Right cardiac atrium (tissue), 5 donors: ENCODE results near the gene CDH20. TPM values are rescaled to one million over a fixed set of nuclear protein-coding genes. Genes with fewer than 3 reads are reported as not detected.
"Not testable (repeated sequence)": the region's sequence is repeated elsewhere in the genome, so short reads cannot be mapped to it uniquely, and the experiment has no call there.

Source experiments
- ATAC-seq, 2 donors: fragments of 200-7000 bp; cut with Tn5 transposase; one replicate each; pipeline versions ENCODE4 v1.8.0 to v1.9.1; 2020; ENCODE audit warnings: moderate library complexity in 2 of 2, mild to moderate bottlenecking in 1 of 2
- DNase-seq, 3 donors: peaks; one replicate each; pipeline ENCODE4 v3.0.0-alpha.2; 2020
- H3K27ac ChIP-seq: one replicate; pipeline ENCODE4 v1.5.1; 2013; ENCODE audit warnings: mild to moderate bottlenecking, low read length, control low read depth, moderate library complexity
- H3K27me3 ChIP-seq: one replicate; pipeline ENCODE4 v1.6.1; 2013; ENCODE audit not compliant: control insufficient read depth, insufficient read depth
- H3K4me1 ChIP-seq: one replicate; pipeline ENCODE4 v1.6.1; 2013; ENCODE audit warnings: low read length; ENCODE audit not compliant: control insufficient read depth, insufficient read depth
- H3K4me3 ChIP-seq: one replicate; pipeline ENCODE4 v1.5.1; 2013; ENCODE audit warnings: low read length, control low read depth
- H3K9me3 ChIP-seq: one replicate; pipeline ENCODE4 v1.6.1; 2013; ENCODE audit warnings: low read length; ENCODE audit not compliant: control insufficient read depth
- WGBS: extraction: QIAGEN DNeasy Blood & Tissue Kit; methylation state at CpG from one replicate; pipeline ENCODE4 v1.1.7; 2013; 5-methylcytosine and 5-hydroxymethylcytosine counted together
- intact Hi-C, 4 donors: fragments of 100-400 bp; cut with DNase I; formaldehyde crosslinking; loops; one replicate each; pipeline versions ENCODE4 v1.11.0 to v1.14.0; 2022 to 2023
- polyA plus RNA-seq: library from polyadenylated mRNA; stranded (reverse); fragments of 200-250 nt; gene quantifications from one replicate; pipeline ENCODE4 v1.2.3, GENCODE V29; 2013
- total RNA-seq, 4 donors: library from RNA; stranded (reverse); fragmentation: NEBNext Ultra II Directional; extraction: Animal tissue kit (Norgen Biotek cat#: 25700); gene quantifications; one replicate each; pipeline ENCODE4 v1.2.1, GENCODE V29; 2021
- donor health status: healthy with polysubstance abuse.
- donor health status: DM: no; HTN: yes; CAD: no.
- donor health status: DM: no; HTN: no; CAD: no.
- donor health status: DM: no; HTN: yes; CAD: no; lungs with severe emphysema.
- donor health status: DM: yes; HTN: yes; CAD: no.

The CDH20 gene
- total and polyA plus RNA-seq, 5 donors = 0.05 to 0.23 (median 0.11) TPM; not detected in 2

DNA sequence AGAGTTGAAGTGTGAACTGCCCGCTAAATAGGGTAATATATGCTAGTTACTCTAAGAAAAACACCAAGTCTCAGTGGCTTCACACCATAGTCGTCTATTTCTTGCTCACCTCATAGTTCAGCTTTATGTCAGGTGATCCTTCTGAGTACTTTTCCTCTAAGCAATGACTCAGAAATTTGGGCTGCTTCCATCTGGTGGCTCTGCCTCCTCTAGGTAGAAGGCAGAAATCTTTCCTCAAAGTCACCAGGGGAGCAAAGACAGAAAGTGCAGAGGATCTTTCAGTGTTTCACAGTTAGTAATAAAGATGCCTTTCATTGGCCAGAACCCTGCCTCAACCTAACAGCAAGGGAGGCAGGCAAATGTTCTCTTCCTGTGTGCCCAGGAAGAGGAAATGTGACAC lies 17.3 kb downstream of the CDH20 start:
- DNase-seq (no peak), ATAC-seq (no peak)
- intact Hi-C loops = no loop called here
- no peaks in the 10 kb centered on the region for H3K9me3 ChIP-seq
- H3K27me3 ChIP-seq = no peaks in the 10 kb centered on the region
- H3K27ac ChIP-seq = no peak overlapping the region
- H3K4me1 ChIP-seq = no peaks in the 10 kb centered on the region
- WGBS = 82% methylated on average over 2 of the region's 2 CpGs
- H3K4me3 ChIP-seq = no peak overlapping the region

DNA sequence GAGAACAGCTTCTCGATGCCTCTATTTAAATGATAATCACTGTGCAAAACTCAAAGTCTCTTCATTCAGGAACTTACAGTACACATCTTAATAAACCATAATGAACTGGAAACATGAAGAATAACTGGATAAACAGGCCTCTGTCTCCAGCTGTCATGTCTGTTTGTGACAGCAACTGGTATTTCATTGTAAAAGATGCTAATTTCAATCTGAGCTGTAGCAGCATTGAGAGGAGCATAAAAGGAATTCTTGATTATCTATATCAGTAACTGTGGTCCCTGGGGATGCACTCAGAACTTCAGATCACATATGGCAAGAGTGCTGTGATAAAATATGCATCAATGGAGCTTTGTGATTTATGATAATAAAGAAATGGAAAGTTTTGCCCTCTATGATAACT lies 18.8 kb downstream of the CDH20 start:
- WGBS = 74% methylated on average over 1 of the region's 1 CpG
- Histone ChIP-seq H3K27ac (no peak overlapping the region), H3K4me1 (no peaks in the 10 kb centered on the region), H3K9me3 (no peaks in the 10 kb centered on the region), H3K27me3 (no peaks in the 10 kb centered on the region), H3K4me3 (no peak overlapping the region)
- no peak for DNase-seq
- intact Hi-C loops = no loop called here
- ATAC-seq = no peak

- no peak overlapping the region for H3K4me3 ChIP-seq
- no peak for ATAC-seq
- no peaks in the 10 kb centered on the region for H3K27me3 ChIP-seq
- intact Hi-C loops = no loop called here
- no peak overlapping the region for H3K27ac ChIP-seq
- DNase-seq = no peak
- no peaks in the 10 kb centered on the region for H3K4me1 ChIP-seq
- no peaks in the 10 kb centered on the region for H3K9me3 ChIP-seq
Observed at GRCh38 chr18:61352611-61353010, 19.4 kb downstream of the CDH20 start.

GRCh38 chr18:61360404-61361383 lies 27.5 kb downstream of the CDH20 start:
- 69% methylated on average over 7 of the region's 7 CpGs for WGBS
- intact Hi-C loops = no loop called here
- ATAC-seq (no peak), DNase-seq (no peak)
- Histone ChIP-seq H3K27ac (no peak overlapping the region), H3K27me3 (no peaks in the 10 kb centered on the region), H3K9me3 (no peaks in the 10 kb centered on the region), H3K4me3 (no peak overlapping the region), H3K4me1 (no peaks in the 10 kb centered on the region)

DNA sequence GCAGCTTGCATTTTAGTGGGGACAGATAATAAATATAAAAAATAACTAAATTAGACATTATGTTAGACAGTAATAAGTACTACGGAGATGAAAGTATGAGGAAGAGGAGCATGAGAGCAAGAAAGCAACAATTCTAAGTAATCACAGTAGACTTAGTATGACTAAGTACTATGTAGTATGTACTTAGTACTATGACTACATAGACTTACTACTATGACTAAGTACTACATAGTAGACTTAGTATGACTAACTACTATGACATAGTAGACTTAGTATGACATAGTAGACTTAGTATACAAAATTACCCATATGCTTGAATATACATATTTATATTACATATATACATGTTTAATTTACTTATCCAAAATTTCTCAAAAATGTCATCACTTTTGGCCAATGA lies 29.3 kb downstream of the CDH20 start:
- H3K4me1 ChIP-seq = no peaks in the 10 kb centered on the region
- H3K4me3 ChIP-seq = no peak overlapping the region
- intact Hi-C loops = no loop called here
- H3K9me3 ChIP-seq = no peaks in the 10 kb centered on the region
- no peak for DNase-seq
- no peak for ATAC-seq
- WGBS = 88% methylated on average over 1 of the region's 1 CpG
- H3K27me3 ChIP-seq = no peaks in the 10 kb centered on the region
- H3K27ac ChIP-seq = no peak overlapping the region

DNA sequence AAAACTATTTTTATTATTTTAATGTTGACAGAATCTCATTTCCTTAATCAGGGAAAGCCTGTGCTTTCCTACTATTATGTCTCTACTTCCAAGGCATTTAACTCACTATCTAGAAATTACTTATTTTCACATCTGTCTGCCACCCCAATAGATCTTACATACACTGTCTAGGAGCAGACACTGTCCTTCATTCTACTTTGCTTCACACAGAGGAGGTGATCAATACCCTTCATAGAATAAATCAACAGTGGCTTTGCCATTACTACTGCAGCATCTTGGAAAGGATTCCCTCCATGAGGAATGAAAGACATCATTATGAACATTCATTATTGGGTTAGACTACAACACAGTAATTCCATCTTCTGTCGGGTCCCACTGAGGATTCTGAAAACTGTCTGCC lies 31.7 kb downstream of the CDH20 start:
- Histone ChIP-seq H3K4me1 (no peaks in the 10 kb centered on the region), H3K27me3 (no peaks in the 10 kb centered on the region), H3K9me3 (no peaks in the 10 kb centered on the region), H3K4me3 (no peak overlapping the region), H3K27ac (no peak overlapping the region)
- WGBS = 84% methylated on average over 1 of the region's 1 CpG
- ATAC-seq = no peak
- DNase-seq = no peak
- intact Hi-C loops = no loop called here

GRCh38 chr18:61368001-61368400 lies 34.8 kb downstream of the CDH20 start:
- DNase-seq (no peak), ATAC-seq (no peak)
- 80% methylated on average over 2 of the region's 2 CpGs for WGBS
- Histone ChIP-seq H3K4me1 (no peaks in the 10 kb centered on the region), H3K4me3 (no peak overlapping the region), H3K27me3 (no peaks in the 10 kb centered on the region), H3K27ac (no peak overlapping the region), H3K9me3 (no peaks in the 10 kb centered on the region)
- intact Hi-C loops = no loop called here

- H3K27ac ChIP-seq, H3K4me3 ChIP-seq, H3K4me1 ChIP-seq, DNase-seq, intact Hi-C loops, H3K27me3 ChIP-seq, H3K9me3 ChIP-seq, ATAC-seq: not testable (repeated sequence)
- WGBS = 59% methylated on average over 4 of the region's 4 CpGs
Observed at GRCh38 chr18:61369671-61370070, 36.4 kb downstream of the CDH20 start.

DNA sequence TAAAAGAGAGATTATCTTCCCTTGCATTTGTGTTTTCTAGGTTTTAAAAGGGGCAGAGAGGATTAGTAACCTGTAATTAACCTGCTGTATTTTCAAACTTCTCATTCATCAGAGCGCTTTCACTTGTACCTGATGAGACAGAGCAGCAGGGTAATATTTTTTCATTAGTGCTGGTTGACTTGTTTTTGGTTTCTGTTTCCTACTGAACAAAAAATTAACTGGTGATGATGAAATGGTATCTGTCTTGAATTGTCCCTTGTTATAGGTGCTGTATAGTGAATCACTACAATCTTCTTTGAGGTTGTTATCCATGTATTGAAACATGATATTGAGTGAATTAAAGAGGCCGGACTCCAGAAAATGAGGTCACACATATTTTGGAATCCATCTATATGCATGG lies 37.9 kb downstream of the CDH20 start:
- Histone ChIP-seq H3K27ac (no peak overlapping the region), H3K4me1 (no peaks in the 10 kb centered on the region), H3K27me3 (no peaks in the 10 kb centered on the region), H3K9me3 (no peaks in the 10 kb centered on the region), H3K4me3 (no peak overlapping the region)
- no peak for ATAC-seq
- DNase-seq = no peak
- intact Hi-C loops = no loop called here
- 93% methylated on average over 2 of the region's 2 CpGs for WGBS

- Histone ChIP-seq H3K9me3 (no peaks in the 10 kb centered on the region), H3K27me3 (no peaks in the 10 kb centered on the region), H3K4me3 (no peak overlapping the region), H3K4me1 (no peaks in the 10 kb centered on the region), H3K27ac (no peak overlapping the region)
- intact Hi-C loops = no loop called here
- no peak for DNase-seq
- ATAC-seq = no peak
- WGBS = 33% methylated on average over 4 of the region's 4 CpGs
Observed at GRCh38 chr18:61379827-61380226, 46.6 kb downstream of the CDH20 start.

GRCh38 chr18:61388010-61388409 lies 54.8 kb downstream of the CDH20 start:
- DNase-seq = no peak
- Histone ChIP-seq H3K4me3 (no peak overlapping the region), H3K4me1 (no peaks in the 10 kb centered on the region), H3K27me3 (no peaks in the 10 kb centered on the region), H3K27ac (no peak overlapping the region), H3K9me3 (no peaks in the 10 kb centered on the region)
- intact Hi-C loops = no loop called here
- ATAC-seq = no peak
- 53% methylated on average over 2 of the region's 2 CpGs for WGBS

- intact Hi-C loops = no loop called here
- DNase-seq (no peak), ATAC-seq (no peak)
- Histone ChIP-seq H3K4me1 (no peaks in the 10 kb centered on the region), H3K9me3 (no peaks in the 10 kb centered on the region), H3K4me3 (no peak overlapping the region), H3K27ac (no peak overlapping the region), H3K27me3 (no peaks in the 10 kb centered on the region)
Observed at GRCh38 chr18:61394983-61395382, 61.8 kb downstream of the CDH20 start.
